GM18498 (cell line): Measurements from ENCODE around the gene RPL13.

Experiments used
- ATAC-seq: cut with Tn5 transposase; IDR thresholded peaks from one replicate; pipeline ENCODE4 v1.9.1; 2021; ENCODE audit warnings: mild to moderate bottlenecking, moderate library complexity; ENCODE audit not compliant: unreplicated experiment

Gene RPL13

GRCh38 chr16:89545044-89545830 is 15.2 kb upstream of the RPL13 start:
- ATAC-seq, result no peak

GRCh38 chr16:89545831-89546574 is 14.5 kb upstream of the RPL13 start:
- ATAC-seq, result no peak

- ATAC-seq, result no peak
Measured at GRCh38 chr16:89546781-89547180, 13.7 kb upstream of the RPL13 start.

- ATAC-seq, result no peak
Measured at GRCh38 chr16:89547291-89547690, 13.2 kb upstream of the RPL13 start.

- ATAC-seq, result no peak
Measured at GRCh38 chr16:89547860-89548259, 12.6 kb upstream of the RPL13 start.

GRCh38 chr16:89548344-89549006 is 12.0 kb upstream of the RPL13 start:
- no peak for ATAC-seq

- no peak for ATAC-seq
Measured at GRCh38 chr16:89549007-89549700, 11.3 kb upstream of the RPL13 start.

GRCh38 chr16:89550421-89551007 is 10.0 kb upstream of the RPL13 start:
- ATAC-seq, result no peak

GRCh38 chr16:89552329-89552728 is 8.2 kb upstream of the RPL13 start:
- no peak for ATAC-seq

- no peak for ATAC-seq
Measured at GRCh38 chr16:89552913-89553312, 7.6 kb upstream of the RPL13 start.

GRCh38 chr16:89553733-89554132 is 6.7 kb upstream of the RPL13 start:
- no peak for ATAC-seq

GRCh38 chr16:89554343-89554742 is 6.1 kb upstream of the RPL13 start:
- no peak for ATAC-seq

GRCh38 chr16:89555265-89555664 is 5.2 kb upstream of the RPL13 start:
- no peak for ATAC-seq

- ATAC-seq, result no peak
Measured at GRCh38 chr16:89555780-89556179, 4.7 kb upstream of the RPL13 start.

GRCh38 chr16:89556750-89557689 is 3.5 kb upstream of the RPL13 start:
- no peak for ATAC-seq

- no peak for ATAC-seq
Measured at GRCh38 chr16:89557690-89558490, 2.6 kb upstream of the RPL13 start.

- no peak for ATAC-seq
Measured at GRCh38 chr16:89561142-89561883, 831 bp downstream of the RPL13 start.

- ATAC-seq, result no peak
Measured at GRCh38 chr16:89561884-89562599, 1.6 kb downstream of the RPL13 start.
